Right hindlimb (tissue), 1 donor: ENCODE results near the gene TRIM10.
"Not testable (repeated sequence)": the region's sequence is repeated elsewhere in the genome, so short reads cannot be mapped to it uniquely, and the experiment has no call there.

Experiments used
- DNase-seq: peaks from one replicate; pipeline ENCODE4 v3.0.0-alpha.2; 2018

The TRIM10 gene

DNA sequence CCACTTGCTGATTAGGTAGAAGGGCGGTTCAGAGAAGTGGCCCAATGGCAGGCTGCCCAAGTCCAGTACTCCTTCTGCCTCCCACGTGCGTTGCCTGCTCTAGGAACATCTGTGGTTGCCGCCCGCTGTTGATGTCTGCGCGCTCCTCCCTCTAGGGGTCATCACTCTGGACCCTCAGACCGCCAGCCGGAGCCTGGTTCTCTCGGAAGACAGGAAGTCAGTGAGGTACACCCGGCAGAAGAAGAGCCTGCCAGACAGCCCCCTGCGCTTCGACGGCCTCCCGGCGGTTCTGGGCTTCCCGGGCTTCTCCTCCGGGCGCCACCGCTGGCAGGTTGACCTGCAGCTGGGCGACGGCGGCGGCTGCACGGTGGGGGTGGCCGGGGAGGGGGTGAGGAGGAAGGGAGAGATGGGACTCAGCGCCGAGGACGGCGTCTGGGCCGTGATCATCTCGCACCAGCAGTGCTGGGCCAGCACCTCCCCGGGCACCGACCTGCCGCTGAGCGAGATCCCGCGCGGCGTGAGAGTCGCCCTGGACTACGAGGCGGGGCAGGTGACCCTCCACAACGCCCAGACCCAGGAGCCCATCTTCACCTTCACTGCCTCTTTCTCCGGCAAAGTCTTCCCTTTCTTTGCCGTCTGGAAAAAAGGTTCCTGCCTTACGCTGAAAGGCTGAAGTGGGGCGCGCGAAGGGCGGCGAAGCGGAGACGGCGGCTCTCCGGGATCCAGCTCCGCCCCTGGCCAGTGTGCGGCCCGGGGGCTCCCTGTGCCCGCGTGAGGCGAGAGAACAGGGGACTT lies 10.9 kb upstream of the TRIM10 start:
- DNase-seq, result no peak

DNA sequence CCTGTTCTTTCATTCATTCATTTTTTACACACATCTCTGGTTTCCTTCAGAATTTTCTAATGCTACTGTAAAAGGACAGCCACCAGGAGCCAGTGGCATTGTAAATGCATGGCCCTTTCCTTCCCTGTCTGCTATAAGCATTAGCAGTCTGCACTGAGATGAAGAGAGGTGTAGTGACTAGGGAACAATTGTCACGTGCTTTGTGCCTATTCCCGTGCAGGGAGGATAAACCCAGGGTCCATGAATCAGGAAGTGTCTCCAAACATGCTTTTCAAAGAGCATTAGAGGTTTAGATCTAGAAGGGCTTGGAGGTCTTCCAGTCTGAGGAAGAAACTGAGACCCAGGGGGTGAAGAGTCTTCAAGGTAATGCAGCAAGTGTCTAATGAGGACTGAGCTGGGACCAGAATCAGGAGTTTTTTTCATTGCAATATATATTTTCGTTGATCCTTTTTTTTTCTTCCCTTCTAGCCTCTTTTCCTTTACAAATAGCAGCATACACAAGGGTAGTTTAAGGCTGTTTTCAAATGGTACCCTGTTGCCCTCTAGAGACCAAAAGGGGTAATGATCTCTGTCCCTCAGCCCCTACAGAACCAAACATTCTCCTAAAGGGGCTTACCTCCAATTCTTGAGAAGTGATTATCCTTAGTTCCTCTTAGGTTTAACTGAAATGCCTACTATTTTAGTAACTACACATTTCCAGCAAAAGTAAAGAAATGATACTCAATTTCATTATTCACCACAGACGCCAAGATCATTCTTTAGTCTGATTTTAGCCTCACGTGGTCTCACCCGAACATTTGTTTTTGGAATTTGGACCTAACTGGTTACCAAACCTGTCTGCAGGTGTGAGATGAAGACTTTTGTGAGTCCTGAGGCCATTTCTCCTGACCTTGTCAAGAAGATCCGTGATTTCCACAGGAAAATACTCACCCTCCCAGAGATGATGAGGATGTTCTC lies 8.9 kb upstream of the TRIM10 start:
- no peak for DNase-seq

DNA sequence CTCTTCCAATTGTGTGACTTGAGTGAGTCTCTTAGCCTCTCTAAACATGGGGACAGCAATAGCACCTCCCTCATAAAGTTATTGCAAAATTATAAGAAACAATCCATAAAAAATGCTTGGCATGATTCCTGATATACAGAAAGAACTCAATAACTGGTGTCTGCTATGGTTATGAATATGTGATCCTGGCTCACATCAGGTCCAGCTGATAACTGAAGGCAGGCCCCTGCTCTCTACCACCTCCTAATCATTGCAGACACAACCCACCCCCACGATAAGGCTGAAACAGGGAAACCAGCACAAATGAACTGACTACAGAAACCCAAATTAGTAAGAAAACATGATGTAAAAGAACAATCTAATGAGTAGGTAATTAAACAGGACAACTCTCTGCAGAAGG lies 7.7 kb upstream of the TRIM10 start:
- DNase-seq, result no peak

DNA sequence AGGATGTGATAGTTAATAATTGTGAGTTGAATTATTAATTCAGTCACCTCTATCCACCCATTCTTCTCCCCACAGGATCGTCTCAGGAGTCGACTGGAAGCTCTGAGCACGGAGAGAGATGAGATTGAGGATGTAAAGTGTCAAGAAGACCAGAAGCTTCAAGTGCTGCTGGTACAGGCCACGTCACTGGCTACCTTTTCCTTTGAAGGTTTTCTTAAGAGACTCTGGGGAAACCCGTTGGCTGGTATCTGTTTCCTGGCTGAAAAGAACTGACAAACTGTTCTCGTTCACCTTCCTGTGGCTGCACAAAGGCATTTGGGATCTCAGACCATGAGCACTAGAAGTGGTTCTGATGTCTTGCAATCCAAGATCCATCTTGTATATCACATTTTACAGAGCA lies 6.1 kb upstream of the TRIM10 start:
- no peak for DNase-seq

DNA sequence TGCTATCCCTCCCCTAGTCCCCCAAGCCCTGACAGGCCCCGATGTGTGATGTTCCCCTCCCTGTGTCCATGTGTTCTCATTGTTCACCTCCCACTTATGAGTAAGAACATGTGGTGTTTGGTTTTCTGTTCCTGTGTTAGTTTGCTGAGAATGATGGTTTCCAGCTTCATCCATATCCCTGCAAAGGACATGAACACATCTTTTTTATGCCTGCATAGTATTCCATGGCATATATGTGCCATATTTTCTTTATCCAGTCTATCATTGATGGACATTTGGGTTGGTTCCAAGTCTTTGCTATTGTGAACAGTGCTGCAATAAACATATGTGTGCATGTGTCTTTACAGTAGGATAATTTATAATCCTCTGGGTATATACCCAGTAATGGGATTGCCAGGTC lies 4.2 kb upstream of the TRIM10 start:
- DNase-seq, result not testable (repeated sequence)

DNA sequence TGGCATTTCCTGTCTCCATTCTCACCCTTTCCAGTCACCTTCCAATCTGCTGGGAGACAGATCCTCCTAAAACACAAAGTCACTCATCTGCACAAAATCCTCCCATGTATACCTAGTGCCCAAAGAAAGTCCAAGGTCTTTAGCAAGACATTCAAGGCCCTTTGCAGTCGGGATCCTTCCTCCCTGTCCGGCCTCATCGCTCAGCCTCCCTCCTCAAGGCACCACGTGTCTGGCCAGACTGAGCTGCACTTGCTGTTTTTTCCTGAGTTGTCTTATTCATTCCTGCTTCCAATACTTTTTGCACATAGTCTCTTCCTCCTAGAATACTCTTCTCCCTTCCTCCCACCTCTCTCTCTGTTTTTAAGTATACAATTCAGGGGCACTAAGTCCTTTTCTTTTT lies 3.7 kb upstream of the TRIM10 start:
- DNase-seq, result no peak

DNA sequence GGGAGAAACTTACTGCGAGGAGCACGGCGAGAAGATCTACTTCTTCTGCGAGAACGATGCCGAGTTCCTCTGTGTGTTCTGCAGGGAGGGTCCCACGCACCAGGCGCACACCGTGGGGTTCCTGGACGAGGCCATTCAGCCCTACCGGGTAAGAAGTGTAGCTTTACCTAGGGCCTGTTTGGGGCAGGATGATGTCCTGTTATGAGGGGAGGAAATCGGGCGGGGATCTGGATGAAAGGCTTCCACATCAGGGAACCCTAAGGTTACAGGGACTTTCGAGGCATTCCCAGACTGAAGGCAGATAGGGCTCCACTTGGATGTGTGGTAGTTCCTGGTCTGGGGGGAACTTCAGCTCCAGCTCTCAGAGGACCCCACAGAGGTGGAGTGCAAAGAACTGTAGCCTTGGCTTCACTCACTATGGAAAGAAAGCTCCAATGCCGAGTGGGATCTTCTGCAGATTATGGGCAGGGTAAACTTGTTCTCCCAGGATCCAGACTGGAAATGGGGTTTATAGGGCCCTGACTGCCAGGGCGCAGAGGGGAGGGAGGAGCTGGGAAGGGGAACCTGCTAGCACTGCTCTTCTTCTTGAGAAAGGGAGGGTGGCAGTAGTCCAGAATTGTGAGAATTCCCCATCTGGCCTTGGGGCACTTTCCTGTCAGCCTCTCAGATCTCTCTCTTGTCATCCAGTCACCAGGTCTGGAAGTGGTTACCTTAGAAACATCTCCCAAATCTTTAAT lies 3.1 kb upstream of the TRIM10 start:
- no peak for DNase-seq

DNA sequence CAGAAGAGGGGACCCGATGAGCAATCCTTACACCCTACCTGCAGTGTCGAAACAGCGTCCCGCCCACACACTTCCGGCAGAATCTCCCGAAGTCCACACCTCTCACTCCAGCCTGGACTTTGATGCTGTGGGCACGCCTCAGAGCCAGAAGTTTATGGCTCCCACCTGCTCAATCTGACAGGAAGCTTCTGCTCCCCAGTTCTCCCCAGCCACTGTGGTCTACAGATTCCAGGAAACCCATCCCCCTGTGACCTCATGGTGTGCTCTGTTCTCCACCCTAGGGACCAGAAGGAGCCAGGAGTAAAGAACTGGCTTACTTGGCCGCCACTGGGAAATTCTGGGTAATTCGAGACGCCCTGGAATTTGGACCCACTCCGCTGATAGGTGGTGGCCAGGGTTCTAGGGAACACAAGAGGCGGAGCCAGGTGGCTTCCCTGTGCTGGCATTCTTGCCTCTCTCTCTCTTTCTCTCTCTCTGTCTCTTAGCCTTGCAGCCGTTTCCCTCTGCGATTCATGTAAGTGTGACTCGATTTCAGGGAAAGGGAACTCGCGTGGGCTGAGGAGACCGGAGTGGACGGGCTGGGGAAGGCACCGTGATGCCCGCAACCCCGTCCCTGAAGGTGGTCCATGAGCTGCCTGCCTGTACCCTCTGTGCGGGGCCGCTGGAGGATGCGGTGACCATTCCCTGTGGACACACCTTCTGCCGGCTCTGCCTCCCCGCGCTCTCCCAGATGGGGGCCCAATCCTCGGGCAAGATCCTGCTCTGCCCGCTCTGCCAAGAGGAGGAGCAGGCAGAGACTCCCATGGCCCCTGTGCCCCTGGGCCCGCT lies 2.3 kb upstream of the TRIM10 start, which contains the start of gene TRIM15:
TRIM15 (plus strand) TSS at position 457 of the 828 bp plus-strand sequence; CDS start at position 596, 139 bp downstream.
- DNase-seq, result no peak

DNA sequence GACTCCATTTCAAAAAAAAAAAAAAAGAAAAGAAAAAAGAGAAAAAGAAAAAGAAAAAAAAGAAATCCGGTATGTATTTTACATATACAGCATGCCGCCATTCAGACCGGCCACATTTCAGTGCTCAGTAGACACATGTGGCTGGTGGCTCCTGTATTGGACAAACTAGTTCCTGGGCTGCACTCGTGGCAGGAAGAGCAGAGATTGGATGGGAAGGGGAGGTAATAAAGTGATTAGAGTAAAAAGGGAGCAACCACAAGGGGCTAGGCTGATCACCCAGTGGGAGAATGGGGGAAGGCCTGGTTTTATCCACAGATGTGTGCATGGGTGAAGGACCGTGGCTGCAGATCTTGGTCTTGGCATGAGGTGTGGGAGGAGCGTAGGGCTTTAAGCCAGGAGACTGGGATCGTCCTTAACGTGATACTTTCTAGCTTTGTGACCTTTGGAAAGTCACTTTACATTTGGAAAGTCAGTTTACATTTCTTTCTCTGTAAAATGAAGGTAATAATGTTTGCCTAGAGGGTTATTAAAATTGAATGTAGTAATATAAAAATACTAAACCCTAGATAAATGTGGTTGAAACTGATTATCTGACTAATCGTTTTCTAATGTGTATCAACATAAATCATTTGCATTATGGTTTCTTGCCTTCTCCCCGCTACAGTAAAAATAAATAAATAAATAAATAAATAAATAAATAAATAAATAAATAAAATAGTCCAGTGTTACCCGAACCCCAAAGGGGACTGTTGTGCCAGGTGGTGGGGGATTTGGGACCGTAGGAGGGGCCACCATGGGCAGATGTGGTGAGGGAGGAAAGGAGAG lies 1.5 kb upstream of the TRIM10 start:
- DNase-seq, result no peak

DNA sequence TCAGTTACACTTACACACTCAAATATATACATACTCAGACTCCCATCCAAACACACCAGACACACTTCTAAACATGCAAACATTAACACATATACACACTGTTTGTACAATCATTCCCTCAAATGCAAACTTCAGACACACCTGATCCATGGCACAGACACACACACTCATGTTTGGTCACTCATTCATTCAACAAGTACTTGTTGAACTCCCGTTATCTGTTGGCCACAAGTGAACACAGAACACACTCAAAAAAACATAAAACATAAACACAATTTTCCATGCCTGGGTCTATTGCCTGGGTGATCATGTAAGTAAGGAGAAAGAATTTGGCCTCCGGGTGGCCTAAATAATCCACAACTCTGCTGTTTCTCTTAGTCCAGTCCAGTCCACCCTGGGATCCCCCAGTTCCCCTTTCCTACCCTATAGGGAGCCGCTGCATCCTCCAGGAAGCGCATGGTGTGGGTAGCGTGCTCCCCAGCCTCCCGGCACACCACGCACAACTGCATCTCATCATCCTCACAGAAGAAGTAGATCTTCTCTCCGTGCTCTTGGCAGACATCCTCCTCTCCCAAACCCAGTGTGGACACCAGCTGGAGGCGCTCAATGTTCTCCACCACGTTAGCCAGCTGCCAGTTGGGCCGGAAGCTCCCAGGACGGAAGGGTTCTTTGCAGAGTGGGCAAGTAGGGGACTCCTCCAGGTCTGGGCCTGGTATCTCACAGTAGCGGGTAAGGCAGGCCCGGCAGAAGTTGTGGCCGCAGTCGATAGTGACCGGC lies 815 bp downstream of the TRIM10 start:
- no peak for DNase-seq

DNA sequence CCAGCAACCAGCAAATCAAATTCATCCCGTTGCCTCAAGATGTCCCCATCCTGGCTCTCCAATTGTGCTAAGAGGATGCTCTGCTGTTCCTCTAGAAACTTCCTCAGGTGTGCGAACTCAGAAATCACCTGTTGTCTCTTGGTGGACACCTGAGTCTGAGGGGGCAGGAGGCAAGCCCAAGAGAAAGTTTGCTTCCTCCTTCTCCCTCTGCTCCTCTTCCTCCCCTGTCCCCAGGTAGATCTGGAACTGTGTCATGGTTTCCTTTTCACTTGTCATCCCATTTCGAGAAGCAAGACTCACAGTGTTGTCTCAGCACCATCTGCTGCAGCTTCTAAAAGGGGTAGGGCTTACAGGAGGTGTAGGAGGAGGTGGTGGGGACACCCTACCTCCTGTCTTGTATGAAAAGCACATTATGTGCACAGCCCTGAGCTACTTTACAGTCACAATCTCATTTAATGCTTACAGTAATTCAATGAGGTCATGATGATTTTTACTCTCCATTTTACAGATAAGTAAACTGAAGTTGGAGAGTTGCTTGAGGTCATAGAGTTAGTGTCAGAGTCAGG lies 2.5 kb downstream of the TRIM10 start:
- no peak for DNase-seq

DNA sequence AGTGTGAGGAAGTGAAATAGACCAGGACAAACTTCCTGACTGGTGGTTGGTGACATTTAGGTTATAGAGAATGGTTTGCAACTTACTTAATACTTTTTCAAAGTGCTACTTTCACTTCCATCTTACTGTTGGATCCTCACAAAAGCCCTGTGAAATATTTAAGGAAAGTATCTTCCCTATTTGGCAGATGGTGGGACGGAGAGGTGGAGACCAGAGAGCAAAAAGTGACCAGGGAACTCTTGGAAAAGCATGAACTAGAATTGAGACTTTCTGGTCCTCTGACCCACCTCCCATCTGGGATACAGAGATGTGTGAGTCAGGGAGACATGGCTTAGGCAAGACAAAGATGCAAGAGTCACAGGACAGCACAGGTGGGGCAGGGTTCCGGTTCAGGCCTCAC lies 3.0 kb downstream of the TRIM10 start:
- no peak for DNase-seq

DNA sequence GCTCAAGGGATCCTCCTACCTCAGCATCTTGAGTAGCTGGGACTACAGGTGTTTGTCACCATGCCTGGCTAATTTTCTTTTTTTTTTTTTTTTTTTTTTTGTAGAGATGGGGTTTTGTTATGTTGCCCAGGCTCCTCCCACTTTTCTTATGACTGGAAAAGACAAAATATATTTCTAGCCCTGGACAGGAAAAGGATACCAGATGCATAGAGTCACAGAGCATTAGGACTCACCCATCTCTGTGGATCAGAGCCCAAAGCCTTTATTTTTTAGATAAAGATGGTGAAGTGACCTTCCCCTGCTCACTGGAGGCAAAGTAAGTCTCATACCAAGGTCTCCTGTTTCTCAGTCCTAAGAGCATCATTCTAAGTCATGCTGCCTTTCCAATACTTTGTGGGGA lies 3.4 kb downstream of the TRIM10 start:
- DNase-seq, result no peak

DNA sequence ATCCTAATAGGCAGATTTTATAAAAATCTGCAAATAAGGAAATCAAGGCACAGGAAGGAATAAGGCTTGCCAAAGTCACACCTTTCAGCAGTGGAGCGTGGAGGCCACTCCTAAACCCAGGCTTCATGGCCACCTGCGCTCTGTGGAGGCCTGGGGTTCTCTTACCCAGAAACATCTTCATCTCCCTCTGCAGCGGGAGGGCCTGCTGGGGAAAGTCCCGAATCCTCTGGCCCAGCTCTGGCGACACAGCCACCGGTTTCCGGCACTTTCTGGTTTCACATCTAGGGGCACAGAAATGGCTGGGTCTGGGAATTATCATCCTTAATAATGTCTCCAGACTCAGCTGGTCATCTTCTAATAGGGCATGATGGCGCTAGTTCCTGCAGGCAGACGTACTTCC lies 4.2 kb downstream of the TRIM10 start:
- DNase-seq, result no peak

DNA sequence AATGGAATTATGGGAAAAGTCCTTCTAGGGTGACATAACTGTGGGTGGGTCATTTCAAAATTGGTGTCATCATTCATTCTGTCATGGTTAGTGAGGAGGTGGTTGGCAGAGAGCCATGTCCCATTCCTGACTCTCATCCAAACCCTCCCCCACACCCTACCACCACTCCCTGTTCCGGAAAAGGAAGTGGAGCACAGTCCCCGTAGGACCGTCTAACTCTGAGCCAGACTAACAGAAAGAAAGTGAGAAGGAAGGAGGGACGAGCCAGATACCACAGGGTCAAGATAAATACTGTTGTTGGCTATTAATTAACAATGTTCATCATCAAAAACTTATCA lies 4.8 kb downstream of the TRIM10 start:
- no peak for DNase-seq

DNA sequence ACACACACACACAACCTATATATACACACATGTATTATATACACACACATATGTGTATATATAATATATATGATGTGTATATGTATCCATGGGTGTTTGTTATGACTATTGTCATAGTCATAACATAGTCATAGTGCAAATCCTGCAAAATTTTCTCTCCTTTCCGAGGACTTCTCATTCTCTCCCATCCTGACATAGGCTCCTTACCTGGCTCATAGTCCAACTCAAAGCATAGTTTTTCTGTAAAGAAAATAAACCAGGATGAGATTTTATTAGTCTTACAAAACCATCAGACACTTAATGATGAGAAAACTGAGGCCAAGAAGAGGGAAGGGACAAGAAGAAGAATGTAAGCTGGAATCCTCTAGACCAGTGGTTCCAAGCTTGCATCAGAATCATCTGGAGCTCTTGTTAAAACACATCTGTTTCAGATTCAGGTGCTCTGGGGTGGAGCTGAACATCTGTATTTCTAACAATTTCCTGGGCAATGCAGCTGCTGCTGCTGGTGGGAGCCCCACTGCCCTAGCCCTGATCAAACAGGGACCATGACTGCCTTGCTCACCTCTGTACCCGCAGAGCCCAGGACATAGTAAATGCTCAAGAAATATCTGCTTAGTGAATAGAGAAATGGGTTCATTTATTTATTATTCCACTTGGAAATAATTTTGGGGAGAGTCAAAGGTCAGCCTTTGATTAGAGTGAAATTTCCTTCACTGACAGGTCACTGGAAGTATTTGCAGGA lies 5.3 kb downstream of the TRIM10 start:
- DNase-seq, result no peak

DNA sequence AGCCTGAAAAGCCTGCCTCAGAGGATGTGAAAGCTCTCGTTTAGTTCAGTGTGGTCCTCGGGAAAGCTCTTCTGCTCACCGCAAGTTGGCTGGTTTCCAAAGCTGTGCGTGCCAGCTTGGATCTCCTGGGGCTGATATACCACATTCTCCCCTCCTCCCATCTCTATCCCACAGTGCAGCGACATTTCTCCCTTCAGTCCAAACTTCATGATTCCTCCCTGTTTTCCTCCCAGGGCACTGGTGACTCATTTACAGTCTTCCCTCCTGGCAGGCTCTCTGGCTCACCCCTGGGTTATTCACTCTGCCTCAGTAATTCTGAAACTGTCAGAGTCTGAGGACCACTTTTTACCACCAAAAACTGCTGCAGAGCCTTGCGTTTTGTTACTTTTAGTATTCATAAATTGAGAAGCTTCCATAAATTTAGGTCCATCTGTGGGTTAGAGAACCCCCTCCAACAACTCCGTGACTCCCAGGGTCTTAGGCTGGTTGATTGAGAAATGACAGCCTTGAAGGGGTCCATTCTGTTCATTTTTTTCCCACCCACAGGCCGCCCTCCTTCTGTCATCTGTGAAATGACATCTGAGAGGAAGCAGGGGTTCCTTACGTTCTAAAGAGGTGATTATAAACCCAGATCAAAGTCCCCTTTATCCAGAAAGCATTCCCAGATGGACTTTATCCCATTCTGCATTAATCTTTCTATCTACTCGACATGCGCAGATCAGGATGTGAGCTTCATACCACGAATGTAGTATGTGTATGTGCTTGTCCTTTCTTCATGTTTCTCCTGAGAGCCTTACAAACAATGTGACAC lies 6.1 kb downstream of the TRIM10 start:
- DNase-seq, result no peak

DNA sequence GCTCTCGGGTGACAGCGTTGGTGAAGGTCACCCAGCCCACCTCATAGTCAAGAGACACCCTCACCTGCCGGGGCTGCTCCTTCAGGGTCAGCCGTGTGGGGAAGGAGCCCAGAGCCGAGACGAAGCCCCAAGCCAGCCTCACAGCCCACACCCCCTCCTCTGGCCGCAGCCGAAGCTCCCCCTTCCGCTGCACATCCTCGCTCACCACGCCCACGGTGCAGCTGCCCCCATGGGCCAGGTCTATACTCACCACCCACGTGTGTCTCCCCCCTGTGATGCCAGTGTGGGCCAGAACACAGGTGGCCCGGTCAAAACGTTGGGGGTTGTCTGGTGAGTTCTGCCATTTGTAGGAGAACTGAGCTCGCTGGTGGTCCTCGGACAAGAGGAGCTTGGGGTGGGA lies 7.0 kb downstream of the TRIM10 start:
- DNase-seq, result no peak
